Measurements from ENCODE around the gene PVRIG. TPM values are rescaled to one million over a fixed set of nuclear protein-coding genes. Genes with fewer than 3 reads are reported as not detected.

Gene PVRIG
- total and polyA plus RNA-seq, 2 of the 4 experiments (the other 2 are of a cell fraction): not detected

- Histone ChIP-seq H3K79me1 (ENCODE audit: low read depth in 1 of 2, low read length in 2 of 2) (no peaks in the 10 kb centered on the region), H4K20me1 (ENCODE audit: insufficient read depth, low read length) (no peaks in the 10 kb centered on the region), H3K4ac (ENCODE audit: low read depth, low read length) (no peak overlapping the region), H3K18ac (ENCODE audit: low read depth, low read length) (no peak overlapping the region), H3K4me1 (ENCODE audit: control insufficient read depth, insufficient read depth, low read length) (peaks cover 2% of the 10 kb centered on the region; the same call in 1 of the 2 replicates), H4K91ac (ENCODE audit: insufficient read depth, low read depth, low read length) (no peak overlapping the region), H2BK120ac (ENCODE audit: low read depth, low read length) (no peak overlapping the region), H3K23ac (ENCODE audit: low read depth, low read length) (no peak overlapping the region), H3K27ac (ENCODE audit: insufficient read depth, low read length) (no peak overlapping the region), H3K27me3 (ENCODE audit: control insufficient read depth, insufficient read depth, low read length) (no peaks in the 10 kb centered on the region), H3K56ac (ENCODE audit: extremely low read depth, insufficient read depth, low read length) (no peak overlapping the region), H3K9ac (ENCODE audit: low read depth, low read length) (no peak overlapping the region), H4K5ac (ENCODE audit: low read depth, low read length) (no peak overlapping the region), H2BK15ac (ENCODE audit: low read depth, low read length) (no peak overlapping the region), H2AK5ac (ENCODE audit: low read depth, low read length) (no peak overlapping the region), H3K14ac (replicated peaks; ENCODE audit: low read depth, low read length) (no peak overlapping the region), H2BK20ac (ENCODE audit: low read depth, low read length) (no peak overlapping the region), H2AK9ac (replicated peaks; ENCODE audit: low read depth, low read length, poor library complexity) (no peak overlapping the region), H3K9me3 (ENCODE audit: control insufficient read depth, insufficient read depth, low read length) (no peaks in the 10 kb centered on the region), H3K36me3 (ENCODE audit: control insufficient read depth, insufficient read depth, low read length) (no peaks in the 10 kb centered on the region), H2BK5ac (ENCODE audit: low read depth, low read length, poor library complexity, severe bottlenecking) (no peak overlapping the region), H3K9me1 (ENCODE audit: insufficient read depth, low read length) (no peaks in the 10 kb centered on the region), H2AFZ (replicated peaks; ENCODE audit: low read length, poor library complexity) (no peak overlapping the region), H4K8ac (ENCODE audit: low read depth in 2 of 2, low read length in 2 of 2) (no peak overlapping the region), H3K4me3 (ENCODE audit: insufficient read depth, low read depth, low read length) (no peak overlapping the region), H3K4me2 (ENCODE audit: low read depth, low read length) (no peak overlapping the region)
- in situ Hi-C loops (cut with MboI; ENCODE audit: low sequenced_read_pairs): no loop called here
- dilution Hi-C loops (cut with HindIII; ENCODE audit: low sequenced_read_pairs, unreplicated experiment): no loop called here
- no TSS peak for BruUV-seq (replicated peaks)
- TF ChIP-seq CTCF (conservative IDR thresholded peaks at IDR 0.05; ENCODE audit: low read depth, low read length): no peak
- TF ChIP-seq SMC3 (IDR thresholded peaks at IDR 0.05; ENCODE audit: low read depth, low read length): no peak
- no peak for TF ChIP-seq CHD1 (IDR thresholded peaks at IDR 0.05; ENCODE audit: low read depth, low read length)
- no peak for TF ChIP-seq CEBPB (IDR thresholded peaks at IDR 0.05; ENCODE audit: low read depth, low read length)
- TF ChIP-seq RFX5 (IDR thresholded peaks at IDR 0.05; ENCODE audit: low read depth, low read length): no peak
- no peak for TF ChIP-seq MXI1 (IDR thresholded peaks at IDR 0.05; ENCODE audit: borderline replicate concordance, low read depth, low read length)
- TF ChIP-seq RAD21 (IDR thresholded peaks at IDR 0.05; ENCODE audit: low read length): no peak
- no peak for TF ChIP-seq BHLHE40 (IDR thresholded peaks at IDR 0.05; ENCODE audit: low read depth, low read length)
- TF ChIP-seq MAFK (IDR thresholded peaks at IDR 0.05; ENCODE audit: low read depth, low read length): no peak
- no peak for TF ChIP-seq RCOR1 (IDR thresholded peaks at IDR 0.05; ENCODE audit: insufficient replicate concordance, low read length)
- no peak for TF ChIP-seq ELK1 (IDR thresholded peaks at IDR 0.05; ENCODE audit: borderline replicate concordance, low read depth, low read length)
- no peak for TF ChIP-seq POLR2A (IDR thresholded peaks at IDR 0.05; ENCODE audit: low read depth, low read length)
- TF ChIP-seq, protein P1, sequence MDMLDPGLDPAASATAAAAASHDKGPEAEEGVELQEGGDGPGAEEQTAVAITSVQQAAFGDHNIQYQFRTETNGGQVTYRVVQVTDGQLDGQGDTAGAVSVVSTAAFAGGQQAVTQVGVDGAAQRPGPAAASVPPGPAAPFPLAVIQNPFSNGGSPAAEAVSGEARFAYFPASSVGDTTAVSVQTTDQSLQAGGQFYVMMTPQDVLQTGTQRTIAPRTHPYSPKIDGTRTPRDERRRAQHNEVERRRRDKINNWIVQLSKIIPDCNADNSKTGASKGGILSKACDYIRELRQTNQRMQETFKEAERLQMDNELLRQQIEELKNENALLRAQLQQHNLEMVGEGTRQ (IDR thresholded peaks at IDR 0.05; ENCODE audit: low read depth, low read length): no peak
- no peak for TF ChIP-seq MAZ (IDR thresholded peaks at IDR 0.05; ENCODE audit: borderline replicate concordance, low read depth, low read length)
- TF ChIP-seq NFE2L2 (IDR thresholded peaks at IDR 0.05; ENCODE audit: low read depth, low read length): no peak
- TF ChIP-seq FOS (IDR thresholded peaks at IDR 0.05; ENCODE audit: low read depth, low read length): no peak
- intact Hi-C loops (cut with micrococcal nuclease): no loop called here
- 94% methylated on average over 2 of the region's 3 CpGs; no CpG with 5 or more reads in 1 of the 2 experiments for WGBS, 2 experiments (ENCODE audit: extremely low coverage in 2 of 2, insufficient read length in 1 of 2)
- ChIA-PET CTCF (no interaction called here), POLR2A (ENCODE audit: unreplicated experiment) (no interaction called here)
- ATAC-seq (ENCODE audit: low read depth) (no peak), DNase-seq (no peak)
Measured at GRCh38 chr7:100192969-100193368, 26.8 kb upstream of the PVRIG start.

All from IMR-90 (cell line).